ENCODE data around the gene SLC9C2.

SLC9C2 gene

DNA sequence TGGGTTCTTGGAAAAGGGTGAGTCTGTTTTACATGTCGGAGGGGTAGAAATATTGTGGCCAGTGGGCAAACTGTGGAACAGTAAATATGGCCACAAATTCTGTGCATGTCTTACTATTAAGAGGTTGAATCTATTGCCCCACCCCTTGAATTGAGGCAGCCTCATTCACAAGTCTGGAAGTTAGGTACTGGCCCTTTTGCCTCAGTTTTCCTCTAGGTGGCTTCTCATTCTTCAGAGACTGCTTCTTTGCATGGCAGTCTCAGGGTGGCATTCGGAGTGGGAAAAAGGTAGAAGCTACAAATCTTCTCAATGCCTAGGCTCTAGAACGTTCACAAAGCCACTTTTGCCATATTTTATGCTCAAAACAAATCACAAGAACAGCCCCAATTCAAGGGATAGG lies 57.2 kb downstream of the SLC9C2 start:
- no peak for TF ChIP-seq CTCF (IDR thresholded peaks at IDR 0.05; ENCODE audit: low read depth, low read length, missing control alignments)
- DNase-seq (ENCODE audit: extremely low read depth, low read depth): no peak
- no peak overlapping the region for H3K4me3 ChIP-seq (replicated peaks; ENCODE audit: low read depth, low read length)

- no peak for DNase-seq (ENCODE audit: extremely low read depth, low read depth)
- no peak for TF ChIP-seq CTCF (IDR thresholded peaks at IDR 0.05; ENCODE audit: low read depth, low read length, missing control alignments)
- no peak overlapping the region for H3K4me3 ChIP-seq (replicated peaks; ENCODE audit: low read depth, low read length)
Measured at GRCh38 chr1:173536223-173536622, 66.6 kb downstream of the SLC9C2 start.

GRCh38 chr1:173532237-173532636 lies 70.6 kb downstream of the SLC9C2 start:
- DNase-seq (ENCODE audit: extremely low read depth, low read depth): no peak
- H3K4me3 ChIP-seq (replicated peaks; ENCODE audit: low read depth, low read length): no peak overlapping the region
- no peak for TF ChIP-seq CTCF (IDR thresholded peaks at IDR 0.05; ENCODE audit: low read depth, low read length, missing control alignments)

DNA sequence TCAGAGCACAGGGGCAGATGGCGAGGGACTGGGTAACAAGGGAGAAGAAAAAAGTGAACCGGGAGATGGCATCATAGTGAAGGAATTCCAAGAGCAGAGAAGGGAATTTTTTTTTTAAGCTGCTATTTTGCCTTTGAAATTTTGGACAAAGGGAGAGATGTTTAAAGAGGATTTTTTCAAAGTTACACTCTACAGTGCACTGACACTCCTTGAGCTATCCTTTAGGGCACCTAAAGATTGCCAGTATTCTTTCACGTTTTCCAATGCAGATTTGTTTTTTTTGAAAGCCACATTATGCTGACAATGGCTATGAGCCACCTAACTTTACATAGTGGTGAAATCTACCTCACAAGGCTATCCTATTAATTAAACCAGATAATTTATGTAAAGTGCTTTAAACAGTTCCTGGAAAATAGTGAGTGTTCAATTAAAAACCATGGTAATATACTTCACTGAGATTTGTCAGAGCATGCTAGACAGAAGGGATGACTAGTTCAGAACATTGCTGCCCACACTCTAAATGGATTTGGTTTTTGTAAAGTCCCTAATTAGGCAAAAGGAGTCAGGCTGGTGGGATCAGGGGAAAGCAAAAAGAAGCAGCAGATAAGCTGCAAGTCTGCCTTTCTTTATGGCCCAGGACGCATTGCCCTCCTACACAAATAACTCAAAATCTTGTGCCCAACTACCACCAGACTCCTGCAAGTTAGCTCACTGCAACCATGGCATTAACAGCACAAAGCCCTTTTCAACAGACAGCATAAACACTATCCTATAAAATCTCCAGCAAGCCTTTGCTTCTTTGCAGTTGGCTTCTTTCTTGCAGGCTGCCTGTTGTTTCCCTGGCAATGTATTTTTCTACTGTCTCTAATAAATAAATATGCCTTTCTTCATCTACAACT lies 71.8 kb downstream of the SLC9C2 start:
- no peak for TF ChIP-seq CTCF (IDR thresholded peaks at IDR 0.05; ENCODE audit: low read depth, low read length, missing control alignments)
- H3K4me3 ChIP-seq (replicated peaks; ENCODE audit: low read depth, low read length): no peak overlapping the region
- no peak for DNase-seq (ENCODE audit: extremely low read depth, low read depth)

- DNase-seq (ENCODE audit: extremely low read depth, low read depth): no peak
- no peak overlapping the region for H3K4me3 ChIP-seq (replicated peaks; ENCODE audit: low read depth, low read length)
- no peak for TF ChIP-seq CTCF (IDR thresholded peaks at IDR 0.05; ENCODE audit: low read depth, low read length, missing control alignments)
Measured at GRCh38 chr1:173529106-173529505, 73.8 kb downstream of the SLC9C2 start.

DNA sequence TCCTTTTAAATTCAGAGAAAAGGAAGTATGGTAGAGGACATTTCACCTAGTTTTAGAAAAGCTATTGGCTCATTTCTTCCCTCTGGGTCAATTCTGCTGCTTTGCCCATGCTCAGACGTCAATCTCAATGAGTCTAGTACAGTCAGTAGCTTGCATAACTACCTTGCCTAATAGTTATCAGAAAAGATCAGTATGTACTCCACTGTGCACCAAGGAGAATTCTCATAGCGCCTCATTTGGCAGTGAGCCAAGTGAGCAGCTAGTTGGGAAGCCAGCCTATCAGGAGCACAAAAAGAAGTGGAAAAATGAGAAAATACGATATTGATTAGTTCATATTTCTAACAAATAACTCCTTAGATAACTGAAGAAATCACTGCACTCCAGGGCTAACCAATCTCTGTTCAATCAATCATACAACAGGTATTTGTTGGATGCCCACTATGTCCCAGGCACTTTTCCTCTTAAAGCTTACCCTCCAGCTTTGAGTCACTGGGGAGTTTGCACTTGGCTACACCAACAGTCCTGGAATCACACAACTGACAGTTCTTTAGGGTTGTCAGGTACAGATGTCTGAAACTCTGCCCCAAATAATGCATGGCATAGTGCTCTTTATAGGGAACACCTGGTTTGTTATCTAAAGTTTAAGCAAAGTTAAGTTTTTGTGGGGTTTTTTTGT lies 75.6 kb downstream of the SLC9C2 start:
- DNase-seq (ENCODE audit: extremely low read depth, low read depth): no peak
- no peak overlapping the region for H3K4me3 ChIP-seq (replicated peaks; ENCODE audit: low read depth, low read length)
- TF ChIP-seq CTCF (IDR thresholded peaks at IDR 0.05; ENCODE audit: low read depth, low read length, missing control alignments): no peak

All from HFF-Myc (cell line).